ENCODE measurements around the gene CSNK1G1.
"Not testable (repeated sequence)": the region's sequence is repeated elsewhere in the genome, so short reads cannot be mapped to it uniquely, and the experiment has no call there.

CSNK1G1 gene

GRCh38 chr15:64133623-64134344 is 222.2 kb downstream of the CSNK1G1 start:
- no peak for DNase-seq (ENCODE audit: low read depth)

- no peak for DNase-seq (ENCODE audit: low read depth)
Measured at GRCh38 chr15:64132217-64132616, 223.8 kb downstream of the CSNK1G1 start.

- DNase-seq (ENCODE audit: low read depth), result no peak
Measured at GRCh38 chr15:64131547-64131946, 224.4 kb downstream of the CSNK1G1 start.

- no peak for DNase-seq (ENCODE audit: low read depth)
Measured at GRCh38 chr15:64130159-64130558, 225.8 kb downstream of the CSNK1G1 start.

- DNase-seq (ENCODE audit: low read depth), result no peak
Measured at GRCh38 chr15:64127521-64128270, 228.3 kb downstream of the CSNK1G1 start.

- DNase-seq (ENCODE audit: low read depth), result no peak
Measured at GRCh38 chr15:64125978-64126377, 230.0 kb downstream of the CSNK1G1 start.

GRCh38 chr15:64122936-64123351 is 233.0 kb downstream of the CSNK1G1 start:
- DNase-seq (ENCODE audit: low read depth), result no peak

GRCh38 chr15:64122444-64122843 is 233.5 kb downstream of the CSNK1G1 start:
- DNase-seq (ENCODE audit: low read depth), result no peak

GRCh38 chr15:64121614-64122013 is 234.4 kb downstream of the CSNK1G1 start:
- no peak for DNase-seq (ENCODE audit: low read depth)

GRCh38 chr15:64120322-64120721 is 235.7 kb downstream of the CSNK1G1 start:
- not testable (repeated sequence) for DNase-seq (ENCODE audit: low read depth)

- DNase-seq (ENCODE audit: low read depth), result no peak
Measured at GRCh38 chr15:64117759-64118487, 238.1 kb downstream of the CSNK1G1 start.
